ENCODE data around the gene KCNIP4.

The KCNIP4 gene

GRCh38 chr4:21320034-21320433, 628.5 kb downstream of the KCNIP4 start:
- peaks cover under 1% of the 10 kb centered on the region for H3K9me3 ChIP-seq (ENCODE audit: low read length)
- H3K4me3 ChIP-seq (ENCODE audit: low read depth in 1 of 2, low read length in 2 of 2), result no peak overlapping the region
- no peak overlapping the region for H3K27ac ChIP-seq (ENCODE audit: low read depth, low read length)
- H3K36me3 ChIP-seq (ENCODE audit: insufficient read depth, low read length), result no peaks in the 10 kb centered on the region
- no peaks in the 10 kb centered on the region for H3K4me1 ChIP-seq (ENCODE audit: insufficient read depth, low read length)
- no peaks in the 10 kb centered on the region for H3K27me3 ChIP-seq (ENCODE audit: control insufficient read depth in 1 of 2, insufficient read depth in 2 of 2, low read length in 2 of 2)
- no peak overlapping the region for H3K9ac ChIP-seq (ENCODE audit: low read length)

DNA sequence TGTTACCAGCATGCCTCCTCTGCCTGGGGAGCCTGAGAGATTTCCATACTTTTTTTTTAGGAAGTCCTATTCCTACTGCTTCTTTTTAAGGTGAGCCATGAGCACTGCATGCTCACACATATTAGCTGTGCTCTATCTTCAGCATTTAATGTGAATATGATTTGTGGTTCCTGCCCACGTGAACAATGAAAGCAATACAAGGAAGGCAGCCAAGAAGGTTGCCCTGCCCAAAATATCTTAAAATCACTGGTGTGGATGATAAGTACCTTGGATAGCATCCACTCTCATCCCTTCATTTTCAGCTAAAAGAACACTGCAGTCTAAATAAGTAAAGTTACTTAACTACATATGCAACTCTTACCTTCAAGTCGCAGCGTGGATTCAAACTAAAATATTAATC, 640.9 kb downstream of the KCNIP4 start:
- Histone ChIP-seq H3K27ac (ENCODE audit: low read depth, low read length) (no peak overlapping the region), H3K4me3 (ENCODE audit: low read depth in 1 of 2, low read length in 2 of 2) (no peak overlapping the region), H3K27me3 (ENCODE audit: control insufficient read depth in 1 of 2, insufficient read depth in 2 of 2, low read length in 2 of 2) (no peaks in the 10 kb centered on the region), H3K4me1 (ENCODE audit: insufficient read depth, low read length) (no peaks in the 10 kb centered on the region), H3K9me3 (ENCODE audit: low read length) (no peaks in the 10 kb centered on the region), H3K36me3 (ENCODE audit: insufficient read depth, low read length) (no peaks in the 10 kb centered on the region), H3K9ac (ENCODE audit: low read length) (no peak overlapping the region)

DNA sequence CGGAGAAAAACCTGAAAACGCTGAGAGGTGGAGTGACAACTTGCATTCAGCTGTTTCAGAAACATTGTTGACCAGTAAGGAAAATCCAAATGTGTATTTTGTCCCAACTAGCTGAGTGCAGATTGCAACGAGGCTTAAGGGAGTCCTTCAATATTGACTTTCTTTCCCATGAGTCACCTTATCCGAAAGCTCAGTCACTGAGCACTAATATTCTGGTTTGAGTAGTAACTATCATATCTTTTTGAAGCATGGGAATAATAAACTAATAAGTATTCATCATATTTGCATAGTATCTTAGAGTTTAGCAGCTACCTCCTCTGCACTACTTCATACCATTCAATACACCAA, 644.1 kb downstream of the KCNIP4 start:
- Histone ChIP-seq H3K4me3 (ENCODE audit: low read depth in 1 of 2, low read length in 2 of 2) (no peak overlapping the region), H3K27ac (ENCODE audit: low read depth, low read length) (no peak overlapping the region), H3K9me3 (ENCODE audit: low read length) (no peaks in the 10 kb centered on the region), H3K9ac (ENCODE audit: low read length) (no peak overlapping the region), H3K36me3 (ENCODE audit: insufficient read depth, low read length) (no peaks in the 10 kb centered on the region), H3K4me1 (ENCODE audit: insufficient read depth, low read length) (no peaks in the 10 kb centered on the region), H3K27me3 (ENCODE audit: control insufficient read depth in 1 of 2, insufficient read depth in 2 of 2, low read length in 2 of 2) (no peaks in the 10 kb centered on the region)

DNA sequence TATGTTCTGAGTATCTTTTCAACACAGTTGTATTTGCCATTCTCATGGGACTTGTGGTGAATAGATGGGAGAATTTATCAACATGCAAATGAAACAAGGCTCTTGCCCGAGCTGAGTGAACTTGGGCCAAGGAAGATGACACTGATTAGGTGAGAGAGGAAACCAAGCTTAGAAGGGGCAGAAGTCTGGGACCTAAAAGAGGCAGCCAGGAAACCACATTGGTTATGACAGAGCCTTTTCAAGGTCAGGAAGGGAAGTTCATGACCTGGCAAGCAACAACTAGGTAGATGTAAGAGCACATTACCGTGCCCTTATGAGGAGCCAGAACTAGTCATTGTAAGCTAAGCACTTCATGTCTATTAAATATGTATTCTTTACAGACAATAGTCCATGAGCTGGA, 658.0 kb downstream of the KCNIP4 start:
- no peaks in the 10 kb centered on the region for H3K36me3 ChIP-seq (ENCODE audit: insufficient read depth, low read length)
- H3K9me3 ChIP-seq (ENCODE audit: low read length), result no peaks in the 10 kb centered on the region
- no peak overlapping the region for H3K9ac ChIP-seq (ENCODE audit: low read length)
- H3K4me3 ChIP-seq (ENCODE audit: low read depth in 1 of 2, low read length in 2 of 2), result no peak overlapping the region
- H3K4me1 ChIP-seq (ENCODE audit: insufficient read depth, low read length), result no peaks in the 10 kb centered on the region
- H3K27me3 ChIP-seq (ENCODE audit: control insufficient read depth in 1 of 2, insufficient read depth in 2 of 2, low read length in 2 of 2), result no peaks in the 10 kb centered on the region
- H3K27ac ChIP-seq (ENCODE audit: low read depth, low read length), result no peak overlapping the region

- Histone ChIP-seq H3K9ac (ENCODE audit: low read length) (no peak overlapping the region), H3K27ac (ENCODE audit: low read depth, low read length) (no peak overlapping the region), H3K4me3 (ENCODE audit: low read depth in 1 of 2, low read length in 2 of 2) (no peak overlapping the region), H3K27me3 (ENCODE audit: control insufficient read depth in 1 of 2, insufficient read depth in 2 of 2, low read length in 2 of 2) (no peaks in the 10 kb centered on the region), H3K36me3 (ENCODE audit: insufficient read depth, low read length) (no peaks in the 10 kb centered on the region), H3K9me3 (ENCODE audit: low read length) (no peaks in the 10 kb centered on the region), H3K4me1 (ENCODE audit: insufficient read depth, low read length) (no peaks in the 10 kb centered on the region)
These were observed 672.5 kb downstream of the KCNIP4 start for GRCh38 chr4:21276046-21276445.

DNA sequence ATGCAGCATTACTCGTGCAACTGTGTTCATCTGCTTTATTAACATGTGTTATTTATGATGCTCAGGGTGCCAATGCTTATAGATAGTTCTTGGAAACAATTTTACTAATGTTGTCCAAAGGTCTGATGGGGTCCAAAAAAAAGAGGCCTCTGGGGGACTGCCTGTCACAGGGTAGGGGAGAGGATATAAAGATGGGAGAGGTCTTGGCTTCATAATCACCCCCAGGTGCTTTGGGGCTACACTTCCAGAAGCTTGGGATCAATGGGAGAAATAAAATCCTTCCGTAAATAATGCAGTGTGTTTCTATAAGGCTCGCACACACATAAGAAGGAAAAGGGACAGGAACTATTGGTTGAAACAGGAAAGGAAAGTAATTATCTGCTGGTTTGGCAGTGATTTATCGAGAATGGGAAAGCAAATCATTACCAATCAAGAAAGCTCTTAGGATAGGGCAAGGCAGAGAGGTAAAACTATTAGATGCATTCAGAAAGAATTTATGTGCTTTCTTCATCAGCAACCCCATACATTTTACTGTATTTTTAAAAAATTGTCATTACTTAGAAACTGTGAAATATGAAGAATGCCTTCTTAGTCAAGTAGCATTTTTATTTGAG, 677.0 kb downstream of the KCNIP4 start:
- no peak overlapping the region for H3K9ac ChIP-seq (ENCODE audit: low read length)
- H3K4me3 ChIP-seq (ENCODE audit: low read depth in 1 of 2, low read length in 2 of 2), result no peak overlapping the region
- no peak overlapping the region for H3K27ac ChIP-seq (ENCODE audit: low read depth, low read length)
- H3K36me3 ChIP-seq (ENCODE audit: insufficient read depth, low read length), result no peaks in the 10 kb centered on the region
- no peaks in the 10 kb centered on the region for H3K27me3 ChIP-seq (ENCODE audit: control insufficient read depth in 1 of 2, insufficient read depth in 2 of 2, low read length in 2 of 2)
- no peaks in the 10 kb centered on the region for H3K4me1 ChIP-seq (ENCODE audit: insufficient read depth, low read length)
- no peaks in the 10 kb centered on the region for H3K9me3 ChIP-seq (ENCODE audit: low read length)

DNA sequence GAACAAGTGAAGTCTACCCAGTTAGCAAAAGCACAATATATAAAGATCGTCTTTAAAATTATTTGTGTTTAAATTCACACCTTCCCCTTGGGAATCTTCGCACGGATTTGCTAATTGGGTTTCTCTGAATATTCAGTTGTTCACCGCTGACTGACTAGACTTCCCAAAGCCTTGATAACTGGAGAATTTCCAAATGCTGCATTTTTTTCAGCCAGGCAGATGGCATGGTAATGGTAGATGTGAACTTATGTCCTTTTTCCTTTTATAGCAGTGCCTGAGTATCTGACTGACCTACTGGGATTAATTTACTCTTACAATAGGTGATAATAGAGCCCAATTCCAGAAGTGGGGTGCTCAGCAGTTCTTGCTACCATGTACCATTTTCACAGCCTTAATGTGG, 700.2 kb downstream of the KCNIP4 start:
- H3K9ac ChIP-seq (ENCODE audit: low read length), result no peak overlapping the region
- H3K4me1 ChIP-seq (ENCODE audit: insufficient read depth, low read length), result no peaks in the 10 kb centered on the region
- H3K9me3 ChIP-seq (ENCODE audit: low read length), result no peaks in the 10 kb centered on the region
- no peaks in the 10 kb centered on the region for H3K27me3 ChIP-seq (ENCODE audit: control insufficient read depth in 1 of 2, insufficient read depth in 2 of 2, low read length in 2 of 2)
- H3K36me3 ChIP-seq (ENCODE audit: insufficient read depth, low read length), result no peaks in the 10 kb centered on the region
- H3K4me3 ChIP-seq (ENCODE audit: low read depth in 1 of 2, low read length in 2 of 2), result no peak overlapping the region
- no peak overlapping the region for H3K27ac ChIP-seq (ENCODE audit: low read depth, low read length)

DNA sequence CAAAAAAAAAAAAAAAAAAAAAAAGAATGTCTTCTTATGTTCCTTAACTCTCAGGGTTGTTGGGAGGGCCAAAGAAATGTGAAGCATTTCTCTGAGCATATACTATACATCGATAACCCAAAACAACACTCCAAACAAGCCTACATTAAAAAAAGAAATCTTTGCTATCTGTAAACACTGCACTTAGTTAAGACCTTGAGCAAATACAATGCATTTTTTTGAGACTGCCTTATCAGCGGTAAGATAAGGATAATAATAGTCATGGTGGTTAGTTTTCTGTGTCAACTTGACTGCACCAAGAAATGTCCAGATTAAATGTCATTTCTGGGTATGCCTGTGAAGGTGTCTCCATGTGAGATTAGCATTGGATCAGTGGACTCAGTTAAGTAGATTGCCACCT, 706.4 kb downstream of the KCNIP4 start:
- no peak overlapping the region for H3K9ac ChIP-seq (ENCODE audit: low read length)
- no peaks in the 10 kb centered on the region for H3K4me1 ChIP-seq (ENCODE audit: insufficient read depth, low read length)
- no peak overlapping the region for H3K27ac ChIP-seq (ENCODE audit: low read depth, low read length)
- no peaks in the 10 kb centered on the region for H3K27me3 ChIP-seq (ENCODE audit: control insufficient read depth in 1 of 2, insufficient read depth in 2 of 2, low read length in 2 of 2)
- no peak overlapping the region for H3K4me3 ChIP-seq (ENCODE audit: low read depth in 1 of 2, low read length in 2 of 2)
- H3K36me3 ChIP-seq (ENCODE audit: insufficient read depth, low read length), result no peaks in the 10 kb centered on the region
- H3K9me3 ChIP-seq (ENCODE audit: low read length), result no peaks in the 10 kb centered on the region

DNA sequence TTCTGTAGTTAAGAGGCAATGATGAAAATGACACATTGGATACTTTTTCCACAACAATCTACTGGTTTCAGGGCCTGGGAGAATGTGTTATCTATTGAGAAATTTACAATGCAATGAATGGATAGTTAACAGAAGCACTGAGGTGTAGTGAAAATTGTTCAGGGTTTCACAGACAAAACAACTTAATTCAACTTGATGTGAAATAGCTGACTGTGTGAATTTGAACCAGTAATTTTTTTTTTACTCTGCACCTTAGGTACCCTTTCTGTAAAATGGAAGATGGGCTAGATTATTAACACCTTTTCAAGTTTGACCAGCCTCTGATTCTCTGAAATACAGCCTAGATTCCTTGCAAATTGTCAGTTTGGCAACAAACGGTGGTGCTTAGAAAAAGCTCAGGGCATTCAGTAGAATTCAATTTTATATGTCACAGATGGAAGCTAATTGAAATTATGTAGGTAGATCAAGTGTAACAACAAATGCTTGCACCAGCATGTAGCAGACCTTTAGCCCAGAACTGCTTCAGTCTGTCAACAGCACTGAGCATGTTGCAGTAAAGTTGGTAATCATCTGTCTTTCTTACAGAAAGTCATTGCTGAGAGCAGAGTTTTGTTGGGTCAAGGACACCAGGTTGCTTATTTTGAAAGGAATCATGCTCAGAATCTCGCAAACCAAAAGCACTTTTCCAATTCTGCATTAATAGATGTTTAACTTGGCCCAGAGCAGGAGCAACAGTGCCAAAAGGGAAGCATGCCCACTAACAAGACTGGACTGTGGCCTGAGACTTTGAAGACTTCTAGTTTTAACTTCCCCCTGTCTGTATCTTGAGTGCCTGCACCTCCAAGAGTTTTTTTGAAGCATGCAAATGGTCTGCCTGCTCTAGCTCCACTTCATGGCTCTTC, 721.7 kb downstream of the KCNIP4 start:
- Histone ChIP-seq H3K4me3 (ENCODE audit: low read depth in 1 of 2, low read length in 2 of 2) (no peak overlapping the region), H3K27me3 (ENCODE audit: control insufficient read depth in 1 of 2, insufficient read depth in 2 of 2, low read length in 2 of 2) (no peaks in the 10 kb centered on the region), H3K36me3 (ENCODE audit: insufficient read depth, low read length) (no peaks in the 10 kb centered on the region), H3K9me3 (ENCODE audit: low read length) (no peaks in the 10 kb centered on the region), H3K27ac (ENCODE audit: low read depth, low read length) (no peak overlapping the region), H3K9ac (ENCODE audit: low read length) (no peak overlapping the region), H3K4me1 (ENCODE audit: insufficient read depth, low read length) (peaks cover 11% of the 10 kb centered on the region)

GRCh38 chr4:21211846-21212245, 736.7 kb downstream of the KCNIP4 start:
- Histone ChIP-seq H3K36me3 (ENCODE audit: insufficient read depth, low read length) (no peaks in the 10 kb centered on the region), H3K9me3 (ENCODE audit: low read length) (no peaks in the 10 kb centered on the region), H3K4me3 (ENCODE audit: low read depth in 1 of 2, low read length in 2 of 2) (no peak overlapping the region), H3K9ac (ENCODE audit: low read length) (no peak overlapping the region), H3K4me1 (ENCODE audit: insufficient read depth, low read length) (no peaks in the 10 kb centered on the region), H3K27ac (ENCODE audit: low read depth, low read length) (no peak overlapping the region), H3K27me3 (ENCODE audit: control insufficient read depth in 1 of 2, insufficient read depth in 2 of 2, low read length in 2 of 2) (no peaks in the 10 kb centered on the region)

GRCh38 chr4:21209860-21210259, 738.7 kb downstream of the KCNIP4 start:
- Histone ChIP-seq H3K4me3 (ENCODE audit: low read depth in 1 of 2, low read length in 2 of 2) (no peak overlapping the region), H3K4me1 (ENCODE audit: insufficient read depth, low read length) (no peaks in the 10 kb centered on the region), H3K27ac (ENCODE audit: low read depth, low read length) (no peak overlapping the region), H3K9me3 (ENCODE audit: low read length) (no peaks in the 10 kb centered on the region), H3K36me3 (ENCODE audit: insufficient read depth, low read length) (no peaks in the 10 kb centered on the region), H3K9ac (ENCODE audit: low read length) (no peak overlapping the region), H3K27me3 (ENCODE audit: control insufficient read depth in 1 of 2, insufficient read depth in 2 of 2, low read length in 2 of 2) (no peaks in the 10 kb centered on the region)
